ENCODE measurements around the gene SNRPD1. TPM values are rescaled to one million over a fixed set of nuclear protein-coding genes. Genes with fewer than 3 reads are reported as not detected.
"Not testable (repeated sequence)": the region's sequence is repeated elsewhere in the genome, so short reads cannot be mapped to it uniquely, and the experiment has no call there.

The SNRPD1 gene
- 76.9 and 84.4 TPM in 2 replicates for total RNA-seq

DNA sequence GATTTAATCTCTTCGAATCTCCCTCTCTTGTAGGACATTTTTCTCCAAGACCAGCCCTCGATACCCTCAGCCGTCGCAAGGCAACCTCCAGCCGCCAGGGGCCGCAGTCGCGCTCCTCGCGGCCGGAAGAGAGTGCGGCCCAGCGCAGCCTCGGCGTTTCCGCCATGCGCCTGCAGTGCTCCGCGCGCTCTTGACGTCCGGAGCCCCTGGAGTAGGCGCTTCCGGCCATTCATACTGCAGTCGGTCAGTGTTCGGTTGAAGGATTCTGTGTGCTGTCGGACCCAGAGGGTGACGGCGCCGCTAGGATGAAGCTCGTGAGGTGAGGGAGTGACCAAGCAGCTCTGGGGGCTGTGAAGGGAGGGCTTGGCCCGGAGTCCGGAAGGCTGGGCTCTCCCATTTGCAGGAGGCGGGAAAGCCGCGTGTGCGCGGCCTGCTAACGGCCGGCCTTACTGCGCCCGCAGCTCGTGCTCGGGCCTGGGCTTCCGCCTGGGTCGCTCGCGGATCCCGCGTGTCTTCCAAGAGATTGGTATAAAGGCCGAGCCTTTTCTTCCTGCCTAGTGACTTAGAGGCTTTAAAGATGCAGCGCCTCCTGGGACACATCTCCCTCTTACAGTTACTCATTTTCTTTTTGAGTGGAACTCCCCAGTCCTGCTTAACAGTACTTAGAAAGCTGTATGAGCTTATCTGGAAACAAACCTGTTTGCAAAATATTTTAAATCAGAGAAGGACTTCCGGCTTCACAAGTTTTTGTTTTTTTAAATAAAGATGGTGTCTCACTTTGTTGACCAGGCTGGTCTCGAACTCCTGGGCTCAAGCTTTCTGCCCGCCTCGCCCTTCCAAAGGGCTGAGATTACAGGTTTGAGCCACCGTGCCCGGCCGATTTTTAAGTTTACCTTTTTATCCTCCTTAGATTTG is at the start of gene SNRPD1:
SNRPD1 (plus strand) TSS at position 190 of the 915 bp plus-strand sequence; CDS start at position 306, 116 bp downstream.
- intact Hi-C loops (cut with micrococcal nuclease): loop anchor here (1.0 kb wide), 5 partner anchors 12 to 501 kb away; partner anchors contain the start of genes ABHD3, ESCO1, MIB1 and ROCK1

- intact Hi-C loops (cut with micrococcal nuclease): no loop called here
These were observed 40.3 kb upstream of the SNRPD1 start for GRCh38 chr18:21571772-21572171.

DNA sequence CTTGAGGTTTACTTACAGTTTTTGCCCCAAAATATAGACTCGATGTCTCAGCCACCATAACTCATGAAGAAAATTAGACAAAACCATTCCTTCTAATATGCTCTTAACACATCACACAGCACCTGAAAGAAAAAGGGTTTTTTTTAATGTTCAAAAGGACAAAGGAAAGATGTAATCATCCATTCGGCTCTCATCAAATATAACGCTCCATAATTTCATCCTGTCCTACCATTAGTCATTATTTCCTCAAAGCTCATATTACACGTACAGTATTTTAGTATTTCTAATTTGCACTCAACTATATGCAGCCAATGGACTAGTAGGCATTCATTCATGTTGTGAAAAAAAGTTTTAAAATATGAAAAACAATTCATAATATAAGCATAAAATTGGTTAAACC is 36.5 kb upstream of the SNRPD1 start:
- intact Hi-C loops (cut with micrococcal nuclease): no loop called here

GRCh38 chr18:21584391-21584790 is 27.7 kb upstream of the SNRPD1 start:
- intact Hi-C loops (cut with micrococcal nuclease): no loop called here

- intact Hi-C loops (cut with micrococcal nuclease): loop anchor here (5.0 kb wide), 1 partner anchor 365 kb away; no protein-coding TSS in a partner anchor
These were observed 19.8 kb upstream of the SNRPD1 start for GRCh38 chr18:21592361-21592760.

GRCh38 chr18:21593540-21594257 is 18.4 kb upstream of the SNRPD1 start:
- intact Hi-C loops (cut with micrococcal nuclease): loop anchor here (5.0 kb wide), 1 partner anchor 364 kb away; no protein-coding TSS in a partner anchor

GRCh38 chr18:21597620-21598019 is 14.5 kb upstream of the SNRPD1 start:
- intact Hi-C loops (cut with micrococcal nuclease): loop anchor here (2.0 to 5.0 kb wide), 2 partner anchors 65 to 109 kb away; no protein-coding TSS in a partner anchor

GRCh38 chr18:21598726-21599584 is 13.2 kb upstream of the SNRPD1 start:
- intact Hi-C loops (cut with micrococcal nuclease): loop anchor here (2.0 to 5.0 kb wide), 2 partner anchors 67 to 110 kb away; no protein-coding TSS in a partner anchor

DNA sequence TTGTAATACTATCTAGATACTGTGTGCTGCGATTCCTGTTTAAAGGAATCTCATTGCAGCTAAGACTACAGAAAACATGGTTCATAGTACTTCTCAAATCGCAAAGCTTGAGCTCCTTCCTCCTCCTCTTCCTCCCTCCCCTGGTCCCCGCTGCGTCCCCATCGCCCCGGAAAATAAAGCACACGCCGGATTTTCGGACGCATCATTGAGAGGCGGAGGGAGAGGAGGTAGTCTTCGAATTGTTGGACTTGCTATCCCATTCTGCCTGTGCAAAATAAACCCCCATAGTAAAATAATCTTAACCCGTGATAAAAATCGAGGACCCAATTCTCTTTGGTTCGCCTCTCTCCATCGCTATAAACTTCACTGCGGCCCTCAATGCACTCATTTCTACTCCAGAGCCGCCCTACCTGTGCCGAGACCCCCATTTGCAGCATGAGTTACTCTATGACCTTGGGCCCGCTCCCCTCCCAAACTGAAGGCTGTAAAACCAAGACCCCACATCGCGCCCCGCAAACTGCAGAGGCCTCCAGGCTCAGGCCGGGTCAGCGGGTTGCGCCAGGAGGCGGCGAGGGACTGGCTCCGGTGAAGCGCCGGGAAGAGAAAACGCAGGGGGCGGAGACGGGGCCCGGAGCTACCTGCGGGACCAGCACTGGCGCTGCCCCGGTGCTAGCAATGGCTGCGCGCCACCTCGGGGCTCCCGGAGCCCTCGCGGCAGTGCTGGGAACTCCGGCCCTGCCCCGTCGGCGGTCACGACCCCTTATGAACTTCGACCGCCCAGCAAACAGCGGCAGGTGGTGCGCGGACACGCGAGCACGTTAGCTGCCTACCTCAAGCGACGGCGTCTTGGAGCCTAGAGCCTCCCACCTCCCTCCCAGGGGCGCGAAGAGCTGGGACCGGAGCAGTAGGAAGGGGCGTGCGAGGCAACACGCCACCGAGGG is 12.3 kb upstream of the SNRPD1 start:
- intact Hi-C loops (cut with micrococcal nuclease): loop anchor here (1.0 to 5.0 kb wide), 9 partner anchors 12 to 1332 kb away; partner anchors contain the start of genes ABHD3, MIB1, RBBP8 and ROCK1

DNA sequence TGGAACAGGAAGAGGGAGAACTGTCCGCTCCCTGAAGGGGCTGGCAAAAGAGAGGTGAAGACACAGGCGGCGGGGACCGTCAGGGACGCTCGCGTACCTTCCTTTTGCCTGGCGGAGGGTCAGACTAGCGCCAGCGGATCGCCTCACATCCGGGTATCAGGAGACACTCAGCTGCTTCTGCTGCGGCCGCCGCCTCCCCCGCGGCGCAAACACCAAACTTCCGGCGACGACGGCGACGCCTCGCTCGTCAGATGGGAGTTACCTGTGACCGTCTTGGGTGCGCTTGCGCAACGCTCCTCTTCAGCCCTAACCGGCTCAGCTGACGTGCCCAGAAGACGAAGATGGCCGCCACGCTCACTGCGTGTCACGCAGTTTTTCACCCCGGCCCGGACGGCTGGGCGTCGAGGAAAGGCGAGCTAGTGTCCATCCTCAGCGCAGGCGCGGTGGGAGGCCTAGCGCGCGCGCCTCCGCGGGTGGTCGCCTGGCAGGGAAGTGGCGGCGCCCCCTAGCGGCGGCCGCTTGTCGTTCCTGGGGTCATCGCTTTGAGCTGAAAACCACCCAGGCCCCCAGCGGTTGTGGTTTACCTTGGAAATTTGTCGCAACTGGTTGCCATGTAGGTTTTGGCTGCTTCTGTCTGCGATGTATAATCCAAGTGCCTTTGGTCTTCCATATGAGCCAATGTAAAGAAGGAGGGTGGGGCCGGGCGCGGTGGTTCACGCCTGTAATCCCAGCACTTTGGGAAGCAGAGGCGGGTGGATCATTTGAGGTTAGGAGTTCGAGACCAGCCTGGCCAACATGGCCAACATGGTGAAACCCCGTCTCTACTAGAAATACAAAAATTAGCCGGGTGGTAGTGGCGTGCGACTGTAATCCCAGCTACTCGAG is 11.3 kb upstream of the SNRPD1 start, which contains the start of gene ESCO1:
ESCO1 (minus strand) TSS at position 179 of the 885 bp plus-strand sequence. CDS start 25,861 bp downstream, outside the sequence.
- intact Hi-C loops (cut with micrococcal nuclease): loop anchor here (1.0 to 5.0 kb wide), 7 partner anchors 12 to 1332 kb away; partner anchors contain the start of genes ABHD3, MIB1, RBBP8 and ROCK1

DNA sequence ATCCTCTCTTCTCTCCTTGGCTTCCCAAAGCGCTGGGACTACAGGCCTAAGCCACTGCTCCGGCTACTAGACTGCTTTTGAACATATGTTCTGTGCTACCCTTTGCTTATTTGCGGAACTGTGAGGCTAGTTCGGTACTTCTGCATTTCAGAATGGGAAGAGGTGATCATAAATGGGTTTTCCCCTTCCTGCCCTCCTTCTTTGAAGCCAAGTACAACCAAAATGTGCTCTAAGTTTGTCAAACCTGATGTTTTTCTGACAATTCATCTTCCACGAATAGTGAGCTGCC is 9.9 kb upstream of the SNRPD1 start:
- intact Hi-C loops (cut with micrococcal nuclease): loop anchor here (5.0 kb wide), 2 partner anchors 250 to 1330 kb away; partner anchors contain the start of gene RBBP8

- intact Hi-C loops (cut with micrococcal nuclease): loop anchor here (5.0 kb wide), 2 partner anchors 248 to 1328 kb away; partner anchors contain the start of gene RBBP8
These were observed 7.4 kb upstream of the SNRPD1 start for GRCh38 chr18:21604671-21605070.

DNA sequence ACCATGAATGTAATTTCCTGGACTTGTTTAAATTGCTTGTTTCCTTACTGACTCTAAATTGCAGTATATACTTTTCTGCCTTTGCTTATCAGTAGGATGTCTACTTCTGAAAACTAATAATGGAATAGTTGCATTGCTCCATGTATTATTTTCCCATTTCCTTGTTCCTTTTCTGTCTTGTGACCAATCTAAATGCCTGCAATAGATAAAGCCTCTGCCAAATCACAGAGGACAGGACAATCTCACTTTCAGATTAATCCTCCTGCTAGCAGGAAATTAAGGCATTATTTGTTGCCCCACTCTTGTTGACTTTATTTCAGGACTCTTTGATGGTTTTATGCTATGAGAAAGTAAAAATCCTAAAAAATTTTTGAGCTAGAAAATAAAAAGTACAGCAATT is 6.9 kb upstream of the SNRPD1 start:
- intact Hi-C loops (cut with micrococcal nuclease): no loop called here

DNA sequence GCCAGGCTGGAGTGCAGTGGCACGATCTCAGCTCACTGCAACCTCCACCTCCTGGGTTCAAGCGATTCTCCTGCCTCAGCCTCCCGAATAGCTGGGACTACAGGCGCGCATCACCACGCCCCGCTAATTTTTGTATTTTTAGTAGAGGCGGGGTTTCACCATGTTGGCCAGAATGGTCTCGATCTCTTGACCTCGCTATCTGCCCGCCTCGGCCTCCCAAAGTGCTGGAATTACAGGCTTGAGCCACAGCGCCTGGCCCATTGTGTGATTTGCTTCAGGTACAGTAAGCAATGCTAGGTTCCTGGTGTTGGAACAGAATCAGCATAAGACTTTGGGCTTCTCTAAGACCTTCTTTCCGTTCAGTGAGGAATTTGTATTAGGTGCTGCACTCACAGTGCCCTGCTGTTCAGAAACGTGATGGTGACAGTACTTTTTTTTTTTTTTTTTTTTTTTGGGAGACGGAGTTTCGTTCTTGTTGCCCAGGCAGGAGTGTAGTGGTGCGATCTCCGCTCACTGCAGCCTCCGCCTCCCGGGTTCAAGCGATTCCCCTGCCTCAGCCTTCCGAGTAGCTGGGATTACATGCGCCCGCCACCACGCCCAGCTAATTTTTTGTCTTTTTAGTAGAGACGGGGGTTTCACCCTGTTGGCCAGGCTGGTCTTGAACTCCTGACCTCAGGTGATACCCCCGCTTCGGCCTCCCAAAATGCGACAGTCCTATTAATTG is 551 bp upstream of the SNRPD1 start:
- intact Hi-C loops (cut with micrococcal nuclease): loop anchor here (1.0 kb wide), 5 partner anchors 11 to 500 kb away; partner anchors contain the start of genes ABHD3, ESCO1, MIB1 and ROCK1

DNA sequence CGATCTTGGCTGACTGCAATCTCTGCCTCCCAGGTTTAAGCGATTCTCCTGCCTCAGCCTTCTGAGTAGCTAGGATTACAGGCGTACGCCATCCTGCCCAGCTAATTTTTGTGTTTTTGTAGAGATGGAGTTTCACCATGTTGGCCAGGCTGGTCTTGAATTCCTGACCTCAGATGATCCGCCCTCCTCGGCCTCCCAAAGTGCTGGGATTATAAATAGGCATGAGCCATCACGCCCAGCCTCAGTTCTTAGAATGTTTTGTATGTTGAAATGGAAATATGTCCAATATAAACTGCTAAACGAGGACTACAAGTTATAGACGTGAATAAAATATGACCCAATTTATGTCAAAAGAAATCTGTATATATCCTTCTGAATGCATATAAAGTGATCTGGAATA is 9.5 kb downstream of the SNRPD1 start:
- intact Hi-C loops (cut with micrococcal nuclease): not testable (repeated sequence)

GRCh38 chr18:21629089-21629832 is 17.1 kb downstream of the SNRPD1 start:
- intact Hi-C loops (cut with micrococcal nuclease): no loop called here

DNA sequence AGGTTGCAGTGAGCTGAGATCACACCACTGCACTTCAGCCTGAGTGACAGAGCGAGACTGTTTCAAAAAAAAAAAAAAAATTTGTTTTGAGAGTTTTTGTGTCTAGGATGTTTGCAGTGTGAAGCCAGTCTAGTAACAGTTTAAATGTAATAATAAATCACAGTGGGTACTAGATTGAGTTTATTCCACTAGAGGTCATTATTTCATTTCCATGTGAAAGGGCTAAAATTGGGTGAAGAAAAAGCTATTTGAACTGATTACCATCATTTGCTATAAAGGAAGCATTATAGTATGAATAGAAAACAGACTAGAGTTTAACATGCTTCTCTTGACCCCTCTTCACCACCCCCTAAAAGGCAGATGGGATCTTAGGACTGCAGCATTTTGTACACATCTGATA is 20.3 kb downstream of the SNRPD1 start:
- intact Hi-C loops (cut with micrococcal nuclease): loop anchor here (5.0 kb wide), 1 partner anchor 50 kb away; no protein-coding TSS in a partner anchor
